H9 (cell line): ENCODE data around the gene RAPH1. TPM values are rescaled to one million over a fixed set of nuclear protein-coding genes. Genes with fewer than 3 reads are reported as not detected.

Source experiments
- DNase-seq: peaks from one replicate; pipeline ENCODE4 v3.0.0-alpha.2; 2017
- H2AFZ ChIP-seq: one replicate; pipeline ENCODE4 v1.6.1; 2013; ENCODE audit warnings: mild to moderate bottlenecking, low read length, control low read depth, moderate library complexity
- H2AK5ac ChIP-seq: 2 replicates; pipeline ENCODE4 v1.6.1; 2013; ENCODE audit warnings: low read length, control low read depth, mixed read lengths; ENCODE audit not compliant: insufficient read length
- H2BK120ac ChIP-seq: one replicate; pipeline ENCODE4 v1.6.1; 2013; ENCODE audit warnings: low read depth, mild to moderate bottlenecking, low read length, control low read depth, inconsistent platforms; ENCODE audit not compliant: poor library complexity, severe bottlenecking
- H2BK12ac ChIP-seq: 2 replicates; pipeline ENCODE4 v1.6.1; 2013; ENCODE audit warnings: low read length, control low read depth, mixed read lengths, low read depth; ENCODE audit not compliant: insufficient read length
- H2BK15ac ChIP-seq: 2 replicates; pipeline ENCODE4 v1.6.1; 2013; ENCODE audit warnings: low read depth, low read length, control low read depth
- H2BK20ac ChIP-seq: one replicate; pipeline ENCODE4 v1.6.1; 2013; ENCODE audit warnings: low read depth, mild to moderate bottlenecking, low read length, control low read depth, inconsistent platforms; ENCODE audit not compliant: poor library complexity, severe bottlenecking
- H2BK5ac ChIP-seq: 2 replicates; pipeline ENCODE4 v1.6.1; 2013; ENCODE audit warnings: low read length, control low read depth, mixed read lengths; ENCODE audit not compliant: insufficient read length
- H3K14ac ChIP-seq: 2 replicates; pipeline ENCODE4 v1.6.1; 2013; ENCODE audit warnings: low read length, control low read depth; ENCODE audit not compliant: insufficient read depth
- H3K18ac ChIP-seq: 2 replicates; pipeline ENCODE4 v1.6.1; 2013; ENCODE audit warnings: low read depth, mild to moderate bottlenecking, mixed read lengths, low read length, control low read depth; ENCODE audit not compliant: insufficient read length
- H3K23ac ChIP-seq: 2 replicates; pipeline ENCODE4 v1.6.1; 2013; ENCODE audit warnings: low read length, control low read depth, mixed read lengths, low read depth; ENCODE audit not compliant: insufficient read length
- H3K23me2 ChIP-seq: 2 replicates; pipeline ENCODE4 v1.6.1; 2013; ENCODE audit warnings: low read depth, mild to moderate bottlenecking, mixed read lengths, low read length, control low read depth; ENCODE audit not compliant: insufficient read length, poor library complexity, severe bottlenecking
- H3K27ac ChIP-seq: 2 replicates; pipeline ENCODE4 v1.5.1; 2013; ENCODE audit warnings: low read length, control low read depth, mixed read lengths, low read depth; ENCODE audit not compliant: insufficient read length
- H3K27me3 ChIP-seq: 2 replicates; pipeline ENCODE4 v1.6.1; 2013; ENCODE audit warnings: low read length, control low read depth, inconsistent platforms; ENCODE audit not compliant: insufficient read depth
- H3K4ac ChIP-seq: 2 replicates; pipeline ENCODE4 v1.6.1; 2013; ENCODE audit warnings: low read depth, mild to moderate bottlenecking, control low read depth, inconsistent platforms, low read length, moderate library complexity
- H3K4me1 ChIP-seq: 2 replicates; pipeline ENCODE4 v1.6.1; 2013; ENCODE audit warnings: low read length, control low read depth, inconsistent platforms; ENCODE audit not compliant: insufficient read depth
- H3K4me2 ChIP-seq: 2 replicates; pipeline ENCODE4 v1.6.1; 2013; ENCODE audit warnings: low read length, control low read depth, mixed read lengths; ENCODE audit not compliant: insufficient read length, insufficient read depth
- H3K56ac ChIP-seq: 2 replicates; pipeline ENCODE4 v1.6.1; 2013; ENCODE audit warnings: low read depth, mild to moderate bottlenecking, mixed read lengths, low read length, control low read depth; ENCODE audit not compliant: insufficient read length
- H3K79me1 ChIP-seq: 2 replicates; pipeline ENCODE4 v1.6.1; 2013; ENCODE audit warnings: low read depth, mild to moderate bottlenecking, moderate library complexity, low read length, control low read depth, inconsistent platforms; ENCODE audit not compliant: insufficient read depth, poor library complexity, severe bottlenecking
- H3K79me2 ChIP-seq: 2 replicates; pipeline ENCODE4 v1.6.1; 2013; ENCODE audit warnings: low read length, control low read depth, inconsistent platforms; ENCODE audit not compliant: insufficient read depth
- H3K9ac ChIP-seq: 2 replicates; pipeline ENCODE4 v1.6.1; 2013; ENCODE audit warnings: low read length, control low read depth, mixed read lengths; ENCODE audit not compliant: insufficient read length; ENCODE audit errors: extremely low read depth
- H3K9me3 ChIP-seq: one replicate; pipeline ENCODE4 v1.6.1; 2013; ENCODE audit warnings: low read depth, low read length, inconsistent platforms; ENCODE audit not compliant: control insufficient read depth
- H3T11ph ChIP-seq: one replicate; pipeline ENCODE4 v1.6.1; 2013; ENCODE audit warnings: mild to moderate bottlenecking, low read length, control low read depth, inconsistent platforms
- H4K20me1 ChIP-seq: one replicate; pipeline ENCODE4 v1.6.1; 2013; ENCODE audit not compliant: control insufficient read depth, insufficient read length, insufficient read depth
- H4K5ac ChIP-seq: 2 replicates; pipeline ENCODE4 v1.6.1; 2013; ENCODE audit warnings: low read depth, mild to moderate bottlenecking, mixed read lengths, low read length, control low read depth; ENCODE audit not compliant: insufficient read length
- H4K8ac ChIP-seq: replicated peaks from 2 replicates; pipeline ENCODE4 v1.6.1; 2013; ENCODE audit warnings: low read length, control low read depth, mixed read lengths, low read depth; ENCODE audit not compliant: insufficient read length
- H4K91ac ChIP-seq: 2 replicates; pipeline ENCODE4 v1.6.1; 2013; ENCODE audit warnings: low read depth, mild to moderate bottlenecking, moderate library complexity, mixed read lengths, low read length, control low read depth; ENCODE audit not compliant: insufficient read length
- H3K27ac Mint-ChIP-seq, 3 experiments: 2 replicates in 2 of 3; 3 replicates in 1 of 3; pipeline ENCODE4 v1.8.0; 2020 to 2021; ENCODE audit warnings: mixed read lengths in 3 of 3, mild to moderate bottlenecking in 1 of 3, moderate library complexity in 1 of 3
- H3K27me3 Mint-ChIP-seq: 2 replicates; pipeline ENCODE4 v1.8.0; 2021; ENCODE audit warnings: low read depth, mild to moderate bottlenecking, moderate library complexity, mixed read lengths
- H3K36me3 Mint-ChIP-seq, 3 experiments: 2 replicates in 2 of 3; 3 replicates in 1 of 3; pipeline ENCODE4 v1.8.0; 2020 to 2021; ENCODE audit warnings: low read depth in 3 of 3, mixed read lengths in 3 of 3; ENCODE audit not compliant: insufficient read depth in 1 of 3
- H3K4me1 Mint-ChIP-seq, 2 experiments: 2 replicates each; pipeline ENCODE4 v1.8.0; 2020; ENCODE audit warnings: mixed read lengths in 2 of 2
- H3K4me3 Mint-ChIP-seq, 2 experiments: 2 replicates in 1 of 2; 3 replicates in 1 of 2; pipeline ENCODE4 v1.8.0; 2020 to 2021; ENCODE audit warnings: mild to moderate bottlenecking in 2 of 2, mixed read lengths in 2 of 2, moderate library complexity in 1 of 2
- H3K9me3 Mint-ChIP-seq, 2 experiments: 2 replicates in 1 of 2; 3 replicates in 1 of 2; pipeline ENCODE4 v1.8.0; 2020; ENCODE audit warnings: mild to moderate bottlenecking in 2 of 2, mixed read lengths in 2 of 2, moderate library complexity in 1 of 2
- WGBS: extraction: QIAGEN DNeasy Blood & Tissue Kit; methylation state at CpG from one replicate; pipeline ENCODE4 v1.1.7; 2013; ENCODE audit warnings: missing lambda C conversion rate, low lambda C conversion rate, mixed read lengths; ENCODE audit not compliant: insufficient read length; ENCODE audit errors: extremely low coverage; 5-methylcytosine and 5-hydroxymethylcytosine counted together
- total RNA-seq: library from RNA; stranded (reverse); gene quantifications from 2 replicates; pipeline ENCODE4 v1.2.1, GENCODE V29; 2021
- TF ChIP-seq, protein P1 (sequence below): fragments of 200-600 bp; sonication (generic); conservative IDR thresholded peaks from 3 replicates; pipeline ENCODE4 v1.8.0; 2021; ENCODE audit warnings: antibody characterized with exemption, mild to moderate bottlenecking

The RAPH1 gene
- total RNA-seq, 1 experiment from 2014 or later, result 17.1 TPM

DNA sequence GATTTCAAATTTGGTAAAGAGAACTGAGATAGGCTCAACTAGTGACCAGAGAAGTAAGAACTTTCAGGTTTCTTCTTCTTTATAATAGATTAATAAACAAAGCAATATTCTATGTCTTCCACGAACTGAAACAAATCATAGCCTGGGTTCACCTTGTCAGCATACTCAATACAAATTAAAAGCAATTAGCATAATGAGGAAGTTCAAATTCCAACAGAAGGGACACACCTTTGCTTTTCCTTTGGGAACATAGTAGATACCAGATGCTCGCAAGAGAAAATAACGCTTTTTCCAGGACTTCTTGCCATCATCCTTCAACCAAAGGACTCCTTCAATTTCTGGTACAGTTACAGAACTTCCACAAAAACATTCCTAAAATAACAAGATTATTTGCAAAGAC, 79.9 kb downstream of the RAPH1 start:
- H3K4me3 Mint-ChIP-seq, result no peak overlapping the region
- H2BK20ac ChIP-seq, result no peak overlapping the region
- no peaks in the 10 kb centered on the region for H3K9me3 ChIP-seq
- TF ChIP-seq, protein P1, sequence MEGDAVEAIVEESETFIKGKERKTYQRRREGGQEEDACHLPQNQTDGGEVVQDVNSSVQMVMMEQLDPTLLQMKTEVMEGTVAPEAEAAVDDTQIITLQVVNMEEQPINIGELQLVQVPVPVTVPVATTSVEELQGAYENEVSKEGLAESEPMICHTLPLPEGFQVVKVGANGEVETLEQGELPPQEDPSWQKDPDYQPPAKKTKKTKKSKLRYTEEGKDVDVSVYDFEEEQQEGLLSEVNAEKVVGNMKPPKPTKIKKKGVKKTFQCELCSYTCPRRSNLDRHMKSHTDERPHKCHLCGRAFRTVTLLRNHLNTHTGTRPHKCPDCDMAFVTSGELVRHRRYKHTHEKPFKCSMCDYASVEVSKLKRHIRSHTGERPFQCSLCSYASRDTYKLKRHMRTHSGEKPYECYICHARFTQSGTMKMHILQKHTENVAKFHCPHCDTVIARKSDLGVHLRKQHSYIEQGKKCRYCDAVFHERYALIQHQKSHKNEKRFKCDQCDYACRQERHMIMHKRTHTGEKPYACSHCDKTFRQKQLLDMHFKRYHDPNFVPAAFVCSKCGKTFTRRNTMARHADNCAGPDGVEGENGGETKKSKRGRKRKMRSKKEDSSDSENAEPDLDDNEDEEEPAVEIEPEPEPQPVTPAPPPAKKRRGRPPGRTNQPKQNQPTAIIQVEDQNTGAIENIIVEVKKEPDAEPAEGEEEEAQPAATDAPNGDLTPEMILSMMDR, result no peak
- no peak overlapping the region for H2AFZ ChIP-seq
- H3K9ac ChIP-seq, result no peak overlapping the region
- no peak overlapping the region for H3K23ac ChIP-seq
- H3K4me1 ChIP-seq, result no peaks in the 10 kb centered on the region
- H3K23me2 ChIP-seq, result no peaks in the 10 kb centered on the region
- H2BK5ac ChIP-seq, result no peak overlapping the region
- H3K14ac ChIP-seq, result no peak overlapping the region
- no peak overlapping the region for H3T11ph ChIP-seq
- peaks cover 2 to 39% (median 24%) of the 10 kb centered on the region in 3 experiments for H3K36me3 Mint-ChIP-seq
- H2BK15ac ChIP-seq, result no peak overlapping the region
- no peak overlapping the region for H3K18ac ChIP-seq
- no peak overlapping the region for H3K27ac ChIP-seq
- no peaks in the 10 kb centered on the region for H3K79me1 ChIP-seq
- WGBS, result no CpG with 5 or more reads among the region's 3 CpGs
- H2BK120ac ChIP-seq, result no peak overlapping the region
- no peaks in the 10 kb centered on the region for H3K4me1 Mint-ChIP-seq
- no peak overlapping the region for H2BK12ac ChIP-seq
- no peaks in the 10 kb centered on the region for H4K20me1 ChIP-seq
- H3K79me2 ChIP-seq, result no peaks in the 10 kb centered on the region
- no peak overlapping the region for H3K4ac ChIP-seq
- H3K56ac ChIP-seq, result no peak overlapping the region
- no peak overlapping the region for H4K8ac ChIP-seq
- no peak for DNase-seq
- no peak overlapping the region; a peak in 1 of 7 replicates for H3K27ac Mint-ChIP-seq
- no peak overlapping the region for H3K4me2 ChIP-seq
- no peaks in the 10 kb centered on the region for H3K9me3 Mint-ChIP-seq
- no peak overlapping the region for H4K5ac ChIP-seq
- H3K27me3 ChIP-seq, result no peaks in the 10 kb centered on the region
- no peak overlapping the region for H4K91ac ChIP-seq
- no peaks in the 10 kb centered on the region for H3K27me3 Mint-ChIP-seq
- no peak overlapping the region for H2AK5ac ChIP-seq
